GM13976 (cell line): ENCODE measurements around the gene EOLA1.
"Not testable (repeated sequence)": the region's sequence is repeated elsewhere in the genome, so short reads cannot be mapped to it uniquely, and the experiment has no call there.

Source experiments
- DNase-seq: peaks from one replicate; pipeline ENCODE4 v3.0.0; 2012; ENCODE audit warnings: low spot score
- in situ Hi-C: fragments of 300-500 bp; cut with MboI; formaldehyde crosslinking; loops from one replicate; pipeline ENCODE4 v1.12.0; 2022; ENCODE audit warnings: low sequenced_read_pairs, mixed read lengths, inconsistent platforms; ENCODE audit not compliant: unreplicated experiment
- TF ChIP-seq, protein P1 (sequence below): IDR thresholded peaks from 2 replicates; pipeline ENCODE4 v1.5.1; 2012; ENCODE audit warnings: borderline replicate concordance, mild to moderate bottlenecking; ENCODE audit not compliant: insufficient read depth; ENCODE audit errors: extremely low read depth, missing control alignments, control extremely low read depth

EOLA1 gene

GRCh38 chrX:149572743-149573142 is 31.9 kb downstream of the EOLA1 start:
- TF ChIP-seq, protein P1, sequence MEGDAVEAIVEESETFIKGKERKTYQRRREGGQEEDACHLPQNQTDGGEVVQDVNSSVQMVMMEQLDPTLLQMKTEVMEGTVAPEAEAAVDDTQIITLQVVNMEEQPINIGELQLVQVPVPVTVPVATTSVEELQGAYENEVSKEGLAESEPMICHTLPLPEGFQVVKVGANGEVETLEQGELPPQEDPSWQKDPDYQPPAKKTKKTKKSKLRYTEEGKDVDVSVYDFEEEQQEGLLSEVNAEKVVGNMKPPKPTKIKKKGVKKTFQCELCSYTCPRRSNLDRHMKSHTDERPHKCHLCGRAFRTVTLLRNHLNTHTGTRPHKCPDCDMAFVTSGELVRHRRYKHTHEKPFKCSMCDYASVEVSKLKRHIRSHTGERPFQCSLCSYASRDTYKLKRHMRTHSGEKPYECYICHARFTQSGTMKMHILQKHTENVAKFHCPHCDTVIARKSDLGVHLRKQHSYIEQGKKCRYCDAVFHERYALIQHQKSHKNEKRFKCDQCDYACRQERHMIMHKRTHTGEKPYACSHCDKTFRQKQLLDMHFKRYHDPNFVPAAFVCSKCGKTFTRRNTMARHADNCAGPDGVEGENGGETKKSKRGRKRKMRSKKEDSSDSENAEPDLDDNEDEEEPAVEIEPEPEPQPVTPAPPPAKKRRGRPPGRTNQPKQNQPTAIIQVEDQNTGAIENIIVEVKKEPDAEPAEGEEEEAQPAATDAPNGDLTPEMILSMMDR, result no peak
- in situ Hi-C loops, result no loop called here
- DNase-seq, result no peak

DNA sequence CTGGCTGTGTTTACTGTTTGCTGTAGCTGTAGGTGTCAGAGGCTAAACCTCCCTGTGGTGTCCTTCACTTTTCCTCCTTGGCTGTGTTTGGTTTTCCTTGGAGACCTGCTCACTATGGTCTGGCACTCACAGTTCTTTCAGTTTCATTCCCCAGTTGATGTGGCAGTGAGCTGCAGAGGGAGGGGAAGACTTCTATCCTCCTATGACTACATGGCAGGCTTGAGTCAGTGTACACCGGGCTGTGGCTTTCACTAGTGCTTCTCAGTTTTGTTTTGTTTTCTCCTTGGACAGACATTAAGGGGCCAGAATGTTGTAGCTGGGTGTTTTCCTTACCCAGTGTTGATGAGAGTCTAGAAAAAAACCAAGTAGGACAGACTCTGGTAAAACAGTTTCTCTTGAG is 32.6 kb downstream of the EOLA1 start:
- in situ Hi-C loops, DNase-seq: not testable (repeated sequence)

DNA sequence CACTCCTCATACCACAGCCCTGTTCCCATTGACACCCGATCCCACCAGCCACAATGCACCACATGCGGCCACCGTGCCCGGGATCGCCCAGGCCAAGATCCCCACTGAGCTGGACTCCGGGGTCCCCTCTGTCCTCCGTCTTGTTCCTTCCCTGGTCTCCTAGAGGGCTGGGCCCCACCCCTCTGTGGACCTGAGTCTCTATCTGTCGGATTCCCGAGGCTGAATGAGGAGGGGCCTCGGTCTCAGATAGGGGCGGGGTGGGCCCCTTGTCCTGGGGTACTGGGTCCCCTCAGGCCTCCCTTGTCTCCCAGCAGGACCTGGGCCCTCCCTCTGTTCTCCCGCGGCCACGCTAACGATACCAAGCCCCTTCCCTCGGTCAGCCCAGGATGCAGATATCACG is 44.8 kb downstream of the EOLA1 start:
- DNase-seq, in situ Hi-C loops: not testable (repeated sequence)

DNA sequence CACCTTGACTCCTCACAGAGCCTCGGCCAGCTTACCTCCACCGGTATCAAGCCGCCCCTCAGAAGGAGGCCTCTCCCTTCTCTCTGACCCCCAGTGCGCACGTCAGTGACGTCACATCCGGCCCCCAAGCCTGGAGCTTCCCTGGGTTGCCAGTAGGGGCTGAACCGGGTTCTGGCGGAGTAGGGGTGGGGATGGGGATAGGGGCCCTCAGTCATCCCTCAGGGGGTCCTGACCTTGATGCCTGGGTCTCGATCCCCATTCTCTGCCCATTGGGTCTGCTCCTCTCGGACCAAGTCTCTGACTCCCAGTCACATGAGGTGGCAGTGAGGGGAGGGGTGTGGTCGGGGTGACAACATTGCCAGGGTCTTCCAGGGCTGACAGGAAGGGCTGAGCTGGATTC is 46.5 kb downstream of the EOLA1 start, which contains the start of gene MAGEA9B:
TSS of gene MAGEA9B (minus strand) at position 101 of the 400 bp plus-strand sequence. CDS start 4,280 bp downstream, outside the sequence.
- in situ Hi-C loops, DNase-seq: not testable (repeated sequence)

DNA sequence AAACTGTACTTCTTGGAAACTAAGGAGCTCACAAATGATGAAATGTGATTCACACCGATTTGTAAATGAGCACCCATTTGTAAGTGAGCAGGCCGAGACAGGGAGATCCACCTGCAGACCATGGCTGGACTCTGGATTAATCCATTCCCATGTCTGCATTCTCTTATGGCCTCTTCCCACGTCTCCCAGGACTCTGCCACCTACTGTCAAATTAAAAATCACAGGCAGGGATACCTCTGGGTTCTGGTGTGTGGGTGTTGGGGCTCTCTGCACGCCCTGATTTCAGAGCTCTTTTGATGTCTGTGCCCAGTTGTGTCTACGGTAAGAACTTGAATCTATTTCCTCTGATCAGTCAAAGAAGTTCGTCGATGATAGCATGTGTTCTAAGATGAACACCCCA is 50.2 kb downstream of the EOLA1 start:
- in situ Hi-C loops, DNase-seq: not testable (repeated sequence)

DNA sequence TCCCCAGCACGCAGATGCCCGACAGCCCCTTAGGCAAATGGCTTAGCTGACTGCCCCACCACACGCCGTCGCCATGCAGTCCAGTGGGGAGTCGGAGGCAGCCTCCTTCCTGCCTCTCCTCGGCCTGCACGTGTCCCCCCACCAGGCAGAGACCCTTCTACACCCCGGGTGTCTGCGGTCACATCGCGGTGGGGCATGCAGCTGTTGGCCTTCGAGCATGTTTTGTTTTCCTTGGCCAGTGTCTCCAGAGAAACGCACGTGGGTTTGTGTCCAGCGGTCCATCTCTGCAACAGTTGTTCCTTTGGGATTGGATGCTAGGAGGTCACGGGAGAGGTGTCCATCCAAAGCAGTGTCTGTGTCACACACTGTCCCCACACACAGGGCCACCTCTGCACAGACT is 54.4 kb downstream of the EOLA1 start, which contains the start of gene HSFX2:
TSS of gene HSFX2 (minus strand) at position 101 of the 400 bp plus-strand sequence. CDS start 614 bp downstream, outside the sequence.
- DNase-seq, in situ Hi-C loops: not testable (repeated sequence)

DNA sequence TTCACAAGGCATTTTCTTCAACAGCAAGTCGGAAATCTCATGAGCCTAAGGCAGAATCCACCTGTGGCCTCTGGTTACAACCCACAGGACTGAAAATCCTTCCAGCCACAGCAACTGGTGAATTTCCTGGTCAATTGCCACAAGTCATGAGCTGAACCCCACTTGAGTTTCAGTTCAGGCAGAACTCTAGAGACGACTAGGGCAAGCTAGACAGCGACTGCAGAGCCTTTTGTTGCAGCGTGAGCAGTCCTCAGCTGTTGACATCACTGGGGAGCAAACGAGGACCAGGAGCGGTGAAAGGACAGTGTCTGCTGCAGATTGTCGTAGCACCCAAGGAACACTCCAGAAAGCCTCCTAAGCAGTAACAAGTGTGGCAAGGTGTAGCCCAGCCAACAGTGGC is 55.1 kb downstream of the EOLA1 start:
- in situ Hi-C loops, DNase-seq: not testable (repeated sequence)
